KOPT-K1 (cell line): ENCODE measurements around the gene LGALS3BP.
"Not testable (repeated sequence)": the region's sequence is repeated elsewhere in the genome, so short reads cannot be mapped to it uniquely, and the experiment has no call there.

Experiments used
- H3K27ac ChIP-seq: fragments of 200-600 bp; sonication (generic); 2 replicates; pipeline ENCODE4 v1.5.1; 2016; ENCODE audit warnings: antibody characterized with exemption, mild to moderate bottlenecking, low read depth, low read length; ENCODE audit not compliant: poor library complexity, severe bottlenecking
- H3K36me3 ChIP-seq: fragments of 200-600 bp; sonication (generic); 2 replicates; pipeline ENCODE4 v1.5.1; 2017; ENCODE audit warnings: antibody characterized with exemption, mild to moderate bottlenecking, low read length, moderate library complexity; ENCODE audit not compliant: insufficient read depth
- H3K9me3 ChIP-seq: fragments of 200-600 bp; sonication (generic); 2 replicates; pipeline ENCODE4 v1.5.1; 2017; ENCODE audit warnings: antibody characterized with exemption, low read length, mild to moderate bottlenecking; ENCODE audit not compliant: insufficient read depth, poor library complexity, severe bottlenecking

The LGALS3BP gene

DNA sequence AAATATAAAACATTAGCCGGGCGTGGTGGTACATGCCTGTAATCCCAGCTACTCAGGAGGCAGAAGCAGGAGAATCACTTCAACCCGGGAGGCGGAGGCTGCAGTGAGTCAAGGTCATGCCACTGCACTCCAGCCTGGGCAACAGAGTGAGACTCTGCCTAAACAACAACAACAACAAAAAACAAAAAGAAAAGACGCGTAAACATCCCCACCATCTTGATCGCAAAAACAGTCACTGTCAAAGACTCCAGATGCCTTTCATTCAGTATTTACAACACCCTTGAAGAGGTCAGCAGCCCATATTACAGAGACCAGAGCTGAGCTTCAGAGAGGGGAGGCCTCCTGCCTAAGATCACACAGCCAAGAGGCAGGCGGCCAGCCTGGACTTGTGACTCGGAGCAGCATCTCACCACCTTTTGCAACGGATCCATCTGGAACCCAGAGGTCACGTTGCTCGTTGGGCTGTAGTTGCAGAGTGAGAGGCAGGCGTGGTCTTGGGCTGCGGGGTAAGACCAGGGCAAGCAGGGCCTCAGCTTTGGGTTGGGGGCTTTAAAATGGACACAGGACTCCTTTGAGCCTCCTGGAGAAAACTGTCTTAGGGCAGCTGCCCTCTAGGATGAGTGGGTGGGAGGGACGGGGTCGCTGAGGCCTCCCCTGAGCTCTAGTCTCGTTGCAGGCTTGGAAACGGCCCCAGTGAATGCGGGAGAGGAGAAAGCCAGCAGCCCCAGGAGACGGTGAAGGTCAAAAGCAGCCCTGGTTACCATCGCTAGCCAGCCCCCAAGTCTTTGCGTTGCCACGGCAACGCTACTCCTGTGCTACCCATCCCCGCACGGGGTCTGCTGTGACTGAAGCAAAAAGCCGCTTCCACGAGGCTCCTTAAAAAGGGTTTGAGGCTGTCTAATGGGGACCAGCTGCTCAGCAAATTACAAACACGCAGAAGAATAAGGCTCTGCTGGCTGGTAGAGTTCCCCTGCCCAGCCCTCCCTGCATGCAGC lies 26.1 kb downstream of the LGALS3BP start:
- Histone ChIP-seq H3K36me3 (no peaks in the 10 kb centered on the region), H3K9me3 (peaks cover 25% of the 10 kb centered on the region), H3K27ac (no peak overlapping the region)

- H3K27ac ChIP-seq: no peak overlapping the region
- H3K9me3 ChIP-seq: peaks cover 25% of the 10 kb centered on the region
- H3K36me3 ChIP-seq: no peaks in the 10 kb centered on the region
Measured at GRCh38 chr17:78952706-78953105, 27.0 kb downstream of the LGALS3BP start.

GRCh38 chr17:78951967-78952551 lies 27.7 kb downstream of the LGALS3BP start:
- H3K9me3 ChIP-seq: peaks cover 25% of the 10 kb centered on the region
- H3K36me3 ChIP-seq: no peaks in the 10 kb centered on the region
- no peak overlapping the region for H3K27ac ChIP-seq

- Histone ChIP-seq H3K9me3 (peaks cover 25% of the 10 kb centered on the region), H3K27ac (no peak overlapping the region), H3K36me3 (no peaks in the 10 kb centered on the region)
Measured at GRCh38 chr17:78950870-78951269, 28.9 kb downstream of the LGALS3BP start.

- Histone ChIP-seq H3K9me3 (peaks cover 25% of the 10 kb centered on the region), H3K36me3 (no peaks in the 10 kb centered on the region), H3K27ac (no peak overlapping the region)
Measured at GRCh38 chr17:78947235-78948149, 32.2 kb downstream of the LGALS3BP start.

DNA sequence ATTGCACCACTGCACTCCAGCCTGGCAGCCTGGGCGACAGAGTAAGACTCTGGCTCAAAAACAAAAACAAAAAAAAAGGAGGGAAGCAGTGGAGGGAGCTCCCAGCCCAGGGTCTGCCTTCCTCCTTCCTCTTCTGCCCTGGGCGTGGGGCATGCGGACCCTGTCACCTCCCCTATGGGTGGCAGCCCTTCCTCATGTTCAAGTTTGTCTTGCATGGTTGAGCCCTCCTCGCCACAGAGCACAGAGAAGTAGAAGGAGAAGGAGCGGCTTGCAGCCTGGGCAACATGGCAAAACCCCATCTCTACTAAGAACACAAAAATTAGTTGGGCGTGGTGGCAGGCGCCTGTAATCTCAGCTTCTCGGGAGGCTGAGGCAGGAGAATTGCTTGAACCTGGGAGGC lies 33.1 kb downstream of the LGALS3BP start:
- H3K27ac ChIP-seq: no peak overlapping the region
- H3K36me3 ChIP-seq: no peaks in the 10 kb centered on the region
- H3K9me3 ChIP-seq: peaks cover 24% of the 10 kb centered on the region

GRCh38 chr17:78946131-78946530 lies 33.6 kb downstream of the LGALS3BP start:
- no peaks in the 10 kb centered on the region for H3K36me3 ChIP-seq
- H3K9me3 ChIP-seq: peaks cover 19% of the 10 kb centered on the region
- no peak overlapping the region for H3K27ac ChIP-seq

DNA sequence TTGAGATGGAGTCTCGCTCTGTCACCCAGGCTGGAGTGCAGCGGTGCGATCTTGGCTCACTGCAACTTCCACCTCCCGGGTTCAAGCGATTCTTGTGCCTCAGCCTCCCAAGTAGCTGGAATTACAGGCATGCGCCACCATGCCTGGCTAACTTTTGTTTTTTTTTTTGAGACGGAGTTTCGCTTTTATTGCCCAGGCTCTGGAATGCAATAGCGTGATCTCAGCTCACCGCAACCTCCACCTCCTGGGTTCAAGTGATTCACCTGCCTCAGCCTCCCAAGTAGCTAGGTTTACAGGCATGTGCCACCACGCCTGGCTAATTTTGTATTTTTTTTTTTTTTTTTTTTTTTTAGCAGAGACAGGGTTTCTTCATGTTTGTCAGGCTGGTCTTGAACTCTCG lies 34.3 kb downstream of the LGALS3BP start:
- H3K36me3 ChIP-seq, H3K27ac ChIP-seq: not testable (repeated sequence)
- H3K9me3 ChIP-seq: peaks cover 13% of the 10 kb centered on the region

DNA sequence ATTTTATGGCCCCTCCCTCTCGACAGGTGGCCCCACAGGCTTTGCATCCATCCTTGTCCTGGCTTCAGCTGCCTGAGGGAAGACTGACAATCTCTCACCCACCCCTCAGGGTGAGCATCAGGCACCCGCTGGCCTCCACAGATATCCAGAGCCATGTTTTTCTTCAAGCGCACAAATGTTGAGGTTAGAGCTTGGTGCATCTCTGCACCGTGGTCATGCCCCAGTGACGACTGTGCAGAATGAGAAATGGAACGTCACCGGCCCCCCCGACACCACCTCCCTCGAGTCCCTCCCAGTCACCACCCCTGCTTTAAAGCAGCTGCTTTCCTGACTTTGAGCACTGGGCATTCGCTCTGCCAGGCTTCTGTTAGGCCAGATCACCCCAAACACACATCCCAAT lies 34.8 kb downstream of the LGALS3BP start:
- no peaks in the 10 kb centered on the region for H3K36me3 ChIP-seq

DNA sequence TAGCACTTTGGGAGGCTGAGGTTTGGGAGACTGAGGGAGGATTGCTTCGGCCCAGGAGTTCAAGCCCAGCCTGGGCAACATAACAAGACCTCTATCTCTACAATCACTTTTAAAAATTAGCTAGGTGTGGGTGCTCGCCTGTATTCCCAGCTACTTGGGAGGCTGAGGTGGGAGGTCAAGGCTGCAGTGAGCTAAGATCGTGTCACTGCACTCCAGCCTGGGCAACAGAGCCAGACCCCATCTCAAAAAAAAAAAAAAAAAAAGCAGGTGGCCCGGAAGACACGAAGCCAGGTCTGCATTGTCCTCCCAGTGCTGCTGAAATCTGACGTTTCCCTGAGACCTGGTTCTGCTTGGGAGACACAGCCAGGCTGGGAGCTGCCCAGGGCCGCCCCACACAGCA lies 35.7 kb downstream of the LGALS3BP start:
- no peaks in the 10 kb centered on the region for H3K36me3 ChIP-seq
- H3K9me3 ChIP-seq: no peaks in the 10 kb centered on the region
- no peak overlapping the region for H3K27ac ChIP-seq

More for the DNA sequence above, 34.8 kb downstream of the LGALS3BP start:
- H3K9me3 ChIP-seq: peaks cover 8% of the 10 kb centered on the region
- H3K27ac ChIP-seq: no peak overlapping the region

DNA sequence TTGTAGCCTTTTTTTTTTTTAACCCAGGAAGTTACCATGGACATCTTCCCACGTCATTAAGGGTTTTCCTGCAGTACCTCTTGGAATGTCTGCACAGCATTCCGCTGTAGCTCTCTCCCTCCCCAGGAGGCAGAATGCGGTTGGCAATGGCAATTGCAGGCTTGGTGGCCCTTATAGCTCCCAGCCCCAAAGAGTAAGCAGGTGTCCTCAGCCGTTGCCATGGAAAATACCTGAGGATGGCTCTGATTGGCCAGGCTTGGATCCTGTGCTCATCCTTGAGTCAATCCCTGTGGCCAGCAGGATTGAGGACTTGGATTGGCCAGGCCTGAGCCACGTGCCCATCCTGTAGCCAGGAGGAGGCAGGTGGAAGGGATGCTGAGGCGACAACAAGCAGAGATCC lies 39.0 kb downstream of the LGALS3BP start:
- no peaks in the 10 kb centered on the region for H3K36me3 ChIP-seq
- H3K27ac ChIP-seq: no peak overlapping the region
- no peaks in the 10 kb centered on the region for H3K9me3 ChIP-seq

DNA sequence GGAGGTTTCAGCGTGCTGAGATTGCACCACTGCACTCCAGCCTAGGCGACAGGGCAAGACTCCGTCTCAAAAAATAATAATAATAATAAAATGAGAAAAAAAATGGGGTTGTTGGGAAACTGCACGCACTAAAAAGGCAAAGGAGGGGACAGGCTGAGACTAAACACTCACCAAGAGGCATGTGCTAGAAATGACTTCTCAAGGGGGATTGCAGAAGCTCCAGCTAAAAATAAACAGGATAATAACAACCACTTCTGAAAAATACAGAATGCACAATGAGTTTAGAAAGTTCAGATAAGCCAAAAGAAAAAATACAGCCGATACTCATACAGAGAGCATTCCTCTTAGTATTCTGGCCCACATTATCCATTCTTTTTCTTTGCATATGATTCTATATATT lies 39.5 kb downstream of the LGALS3BP start:
- Histone ChIP-seq H3K36me3 (no peaks in the 10 kb centered on the region), H3K9me3 (no peaks in the 10 kb centered on the region), H3K27ac (no peak overlapping the region)

GRCh38 chr17:78939615-78940014 lies 40.1 kb downstream of the LGALS3BP start:
- H3K36me3 ChIP-seq: no peaks in the 10 kb centered on the region
- no peak overlapping the region for H3K27ac ChIP-seq
- H3K9me3 ChIP-seq: no peaks in the 10 kb centered on the region

GRCh38 chr17:78937561-78937960 lies 42.2 kb downstream of the LGALS3BP start:
- Histone ChIP-seq H3K27ac (no peak overlapping the region), H3K36me3 (no peaks in the 10 kb centered on the region), H3K9me3 (no peaks in the 10 kb centered on the region)
